HCT116 (cell line): ENCODE results near the gene SP100. TPM values are rescaled to one million over a fixed set of nuclear protein-coding genes. Genes with fewer than 3 reads are reported as not detected.

ENCODE experiments used
- ATAC-seq: fragments of 200-7000 bp; cut with Tn5 transposase; 2 replicates; pipeline ENCODE4 v1.9.1; 2020; ENCODE audit warnings: mild to moderate bottlenecking, moderate library complexity
- BruUV-seq: library from RNA; stranded (reverse); fragments of 400-500 nt; replicated peaks from 2 replicates; lab custom pipeline; 2021; lab: Mats Ljungman, UMichigan
- CTCF ChIA-PET: fragments of 300-600 bp; sonication (Branson Sonifier 250); formaldehyde crosslinking; loops from one replicate; lab custom pipeline; 2021; ENCODE audit warnings: antibody characterized with exemption; lab: Charles Lee
- POLR2A ChIA-PET: fragments of 300-600, 350-600 bp; sonication (Branson Sonifier 250); formaldehyde crosslinking; loops from one replicate; lab custom pipeline; 2021; ENCODE audit warnings: antibody characterized with exemption; lab: Charles Lee
- RAD21 ChIA-PET, 2 experiments: fragments of 300-600 bp; sonication (Branson Sonifier 250); formaldehyde crosslinking; loops; one replicate each; lab custom pipeline; 2023; ENCODE audit warnings: low total read pairs in 2 of 2; ENCODE audit not compliant: uncharacterized antibody in 2 of 2, unreplicated experiment in 2 of 2, low non-redundant PET in 1 of 2; lab: Charles Lee
- DNase-seq: peaks from one replicate; pipeline ENCODE4 v3.0.0-alpha.2; 2010; ENCODE audit warnings: low read depth, low spot score
- H2AFZ ChIP-seq: fragments of 200-600 bp; shearing (Covaris generic), sonication (generic); 2 replicates; pipeline ENCODE4 v1.6.1; 2017; ENCODE audit warnings: low read depth, mixed run types, mixed read lengths, antibody characterized with exemption, low read length; ENCODE audit not compliant: poor library complexity, severe bottlenecking
- H3K27ac ChIP-seq: 2 replicates; pipeline ENCODE4 v1.5.1; 2012; ENCODE audit warnings: low read depth, low read length
- H3K27me3 ChIP-seq: fragments of 200-600 bp; sonication (generic); 2 replicates; pipeline ENCODE4 v1.6.1; 2016; ENCODE audit warnings: mixed run types, low read length, mixed read lengths; ENCODE audit not compliant: insufficient read depth
- H3K36me3 ChIP-seq, 2 experiments: fragments of 200-500 bp in 1 of 2; fragments of 200-600 bp in 1 of 2; sonication (Bioruptor generic) in 1 of 2; sonication (generic) in 1 of 2; 2 replicates each; pipeline versions ENCODE4 v1.5.1 to v1.6.1; 2014 to 2016; ENCODE audit warnings: low read length in 2 of 2, inconsistent platforms in 1 of 2, mixed read lengths in 1 of 2, mixed run types in 1 of 2; ENCODE audit not compliant: insufficient read depth in 2 of 2, control insufficient read depth in 1 of 2
- H3K4me1 ChIP-seq, 2 experiments: fragments of 200-600 bp in 1 of 2; sonication (generic) in 1 of 2; 2 replicates each; pipeline versions ENCODE4 v1.5.1 to v1.6.1; 2012 to 2017; ENCODE audit warnings: low read length in 2 of 2, inconsistent platforms in 1 of 2, mild to moderate bottlenecking in 1 of 2, mixed read lengths in 1 of 2, mixed run types in 1 of 2, moderate library complexity in 1 of 2; ENCODE audit not compliant: insufficient read depth in 2 of 2, control insufficient read depth in 1 of 2
- H3K4me2 ChIP-seq: fragments of 200-600 bp; sonication (generic); 2 replicates; pipeline ENCODE4 v1.6.1; 2017; ENCODE audit warnings: mixed run types, low read length, mixed read lengths
- H3K4me3 ChIP-seq, 2 experiments: fragments of 200-600 bp in 1 of 2; sonication (generic) in 1 of 2; replicated peaks in 1 of 2; 2 replicates each; pipeline ENCODE4 v1.5.1; 2011 to 2016; ENCODE audit warnings: low read length in 2 of 2, control low read depth in 1 of 2, low read depth in 1 of 2, mild to moderate bottlenecking in 1 of 2, mixed read lengths in 1 of 2, mixed run types in 1 of 2
- H3K79me2 ChIP-seq: fragments of 200-600 bp; sonication (generic); 2 replicates; pipeline ENCODE4 v1.6.1; 2017; ENCODE audit warnings: mild to moderate bottlenecking, mixed run types, low read length, moderate library complexity, mixed read lengths; ENCODE audit not compliant: insufficient read depth
- H3K9ac ChIP-seq: fragments of 200-600 bp; sonication (generic); 2 replicates; pipeline ENCODE4 v1.6.1; 2016; ENCODE audit warnings: low read length, mixed read lengths
- H3K9me2 ChIP-seq: fragments of 200-600 bp; sonication (generic), shearing (Covaris generic); 2 replicates; pipeline ENCODE4 v1.6.1; 2017; ENCODE audit warnings: mixed run types, mild to moderate bottlenecking, moderate library complexity; ENCODE audit not compliant: insufficient read depth
- H3K9me3 ChIP-seq, 2 experiments: fragments of 200-500 bp in 1 of 2; fragments of 200-600 bp in 1 of 2; sonication (Bioruptor generic) in 1 of 2; sonication (generic) in 1 of 2; 2 replicates each; pipeline ENCODE4 v1.6.1; 2014 to 2017; ENCODE audit warnings: low read length in 2 of 2, mixed read lengths in 2 of 2, inconsistent platforms in 1 of 2, low read depth in 1 of 2, mild to moderate bottlenecking in 1 of 2, mixed run types in 1 of 2, moderate library complexity in 1 of 2; ENCODE audit not compliant: control insufficient read depth in 1 of 2, insufficient read depth in 1 of 2
- H4K20me1 ChIP-seq: fragments of 200-600 bp; sonication (generic), shearing (Covaris generic); 2 replicates; pipeline ENCODE4 v1.6.1; 2017; ENCODE audit warnings: mixed run types, mild to moderate bottlenecking, moderate library complexity; ENCODE audit not compliant: insufficient read depth
- ATF3 ChIP-seq: IDR thresholded peaks from 2 replicates; pipeline ENCODE4 v1.6.1; 2012
- CBX3 ChIP-seq: IDR thresholded peaks from 2 replicates; pipeline ENCODE4 v1.6.1; 2012; ENCODE audit warnings: low read depth
- CEBPB ChIP-seq: IDR thresholded peaks from 2 replicates; pipeline ENCODE4 v1.6.1; 2012; ENCODE audit warnings: low read depth
- ELF1 ChIP-seq: IDR thresholded peaks from 2 replicates; pipeline ENCODE4 v1.6.1; 2012; ENCODE audit warnings: low read depth, borderline replicate concordance
- FOSL1 ChIP-seq: IDR thresholded peaks from 2 replicates; pipeline ENCODE4 v1.6.1; 2012; ENCODE audit warnings: low read depth
- MAX ChIP-seq: IDR thresholded peaks from 2 replicates; pipeline ENCODE4 v1.6.1; 2012
- POLR2AphosphoS5 ChIP-seq: IDR thresholded peaks from 2 replicates; pipeline ENCODE4 v1.6.1; 2011; ENCODE audit warnings: mild to moderate bottlenecking, low read depth, low read length, moderate library complexity
- RAD21 ChIP-seq: IDR thresholded peaks from 2 replicates; pipeline ENCODE4 v1.6.1; 2012; ENCODE audit warnings: low read depth, mild to moderate bottlenecking
- SP1 ChIP-seq: IDR thresholded peaks from 2 replicates; pipeline ENCODE4 v1.6.1; 2012; ENCODE audit warnings: low read depth
- ZBTB33 ChIP-seq: IDR thresholded peaks from 2 replicates; pipeline ENCODE4 v1.6.1; 2011; ENCODE audit warnings: mild to moderate bottlenecking, low read length, moderate library complexity; ENCODE audit not compliant: insufficient replicate concordance; ENCODE audit errors: extremely low read depth
- ZNF274 ChIP-seq: fragments of 200-500 bp; sonication (Bioruptor generic); IDR thresholded peaks from 2 replicates; pipeline ENCODE4 v1.6.1; 2014; ENCODE audit warnings: mild to moderate bottlenecking, low read depth, low read length, inconsistent platforms
- intact Hi-C: fragments of 100-400 bp; cut with micrococcal nuclease; formaldehyde crosslinking; loops from 2 replicates; pipeline ENCODE4 v1.10.0; 2022
- total RNA-seq: library from RNA; stranded (reverse); gene quantifications from one replicate; pipeline ENCODE4 v1.2.1, GENCODE V29; 2021; ENCODE audit not compliant: unreplicated experiment

SP100 gene
- total RNA-seq, 1 experiment from 2014 or later = 48.1 TPM

GRCh38 chr2:230564805-230565779, 149.1 kb downstream of the SP100 start:
- no peak overlapping the region for H3K27ac ChIP-seq
- no peak for ATAC-seq
- H3K9me2 ChIP-seq = no peaks in the 10 kb centered on the region
- H3K27me3 ChIP-seq = no peaks in the 10 kb centered on the region
- no peak overlapping the region for H3K9ac ChIP-seq
- intact Hi-C loops = no loop called here
- H3K36me3 ChIP-seq = no peaks in the 10 kb centered on the region
- H4K20me1 ChIP-seq = no peaks in the 10 kb centered on the region
- no peak for DNase-seq
- RAD21 ChIA-PET = no interaction called here
- no peaks in the 10 kb centered on the region for H3K9me3 ChIP-seq
- BruUV-seq = no TSS peak
- no peak overlapping the region for H2AFZ ChIP-seq
- H3K4me3 ChIP-seq = no peak overlapping the region
- CTCF ChIA-PET = no interaction called here
- H3K4me1 ChIP-seq = no peaks in the 10 kb centered on the region
- H3K79me2 ChIP-seq = no peaks in the 10 kb centered on the region
- no peak overlapping the region for H3K4me2 ChIP-seq
- POLR2A ChIA-PET = no interaction called here
- TF ChIP-seq ATF3 (no peak), SP1 (no peak), MAX (no peak), CBX3 (no peak), ZBTB33 (no peak), RAD21 (no peak), FOSL1 (no peak), ELF1 (no peak), POLR2AphosphoS5 (no peak), CEBPB (no peak), ZNF274 (no peak)
